Panc1 (cell line): ENCODE data around the gene LPP. TPM values are rescaled to one million over a fixed set of nuclear protein-coding genes. Genes with fewer than 3 reads are reported as not detected.

Source experiments
- ATAC-seq: fragments of 200-7000 bp; cut with Tn5 transposase; 2 replicates; pipeline ENCODE4 v1.9.1; 2020; ENCODE audit warnings: mild to moderate bottlenecking, moderate library complexity
- BruUV-seq: library from RNA; stranded (reverse); fragments of 400-500 nt; replicated peaks from 2 replicates; lab custom pipeline; 2021; lab: Mats Ljungman, UMichigan
- CTCF ChIA-PET: fragments of 300-600 bp; sonication (Branson Sonifier 250); formaldehyde crosslinking; loops from one replicate; lab custom pipeline; 2022; ENCODE audit warnings: antibody characterized with exemption; lab: Charles Lee
- POLR2A ChIA-PET: fragments of 300-600 bp; sonication (Branson Sonifier 250); formaldehyde crosslinking; loops from one replicate; lab custom pipeline; 2022; ENCODE audit warnings: antibody characterized with exemption; lab: Charles Lee
- DNase-seq: peaks from one replicate; pipeline ENCODE4 v3.0.0-alpha.2; 2010; ENCODE audit warnings: low read depth, low spot score
- H3K27ac ChIP-seq: 2 replicates; pipeline ENCODE4 v1.5.1; 2011; ENCODE audit warnings: mild to moderate bottlenecking, low read length, inconsistent platforms
- H3K27me3 ChIP-seq: fragments of 200-500 bp; sonication (Bioruptor generic); 2 replicates; pipeline ENCODE4 v1.6.0; 2014; ENCODE audit warnings: low read length, inconsistent platforms; ENCODE audit not compliant: control insufficient read depth, insufficient read depth
- H3K36me3 ChIP-seq: fragments of 200-500 bp; sonication (Bioruptor generic); 2 replicates; pipeline ENCODE4 v1.5.1; 2014; ENCODE audit warnings: inconsistent platforms, mild to moderate bottlenecking, low read length, moderate library complexity; ENCODE audit not compliant: control insufficient read depth, insufficient read depth
- H3K4me1 ChIP-seq: 2 replicates; pipeline ENCODE4 v1.5.1; 2011; ENCODE audit warnings: inconsistent platforms, mild to moderate bottlenecking, low read length, moderate library complexity; ENCODE audit not compliant: control insufficient read depth, insufficient read depth
- H3K4me3 ChIP-seq, 2 experiments: 2 replicates each; pipeline ENCODE4 v1.5.1; 2011 to 2012; ENCODE audit warnings: low read depth in 2 of 2, low read length in 2 of 2, mild to moderate bottlenecking in 2 of 2, inconsistent platforms in 1 of 2, moderate library complexity in 1 of 2
- H3K9me3 ChIP-seq: fragments of 200-500 bp; sonication (Bioruptor generic); 2 replicates; pipeline ENCODE4 v1.5.1; 2014; ENCODE audit warnings: low read depth, mild to moderate bottlenecking, inconsistent platforms, low read length, moderate library complexity; ENCODE audit not compliant: control insufficient read depth, insufficient read depth
- POLR2AphosphoS5 ChIP-seq: IDR thresholded peaks from 2 replicates; pipeline ENCODE4 v1.6.1; 2012; ENCODE audit warnings: mild to moderate bottlenecking, low read depth, low read length, moderate library complexity
- SIN3A ChIP-seq: IDR thresholded peaks from 2 replicates; pipeline ENCODE4 v1.6.1; 2012; ENCODE audit warnings: low read depth, mild to moderate bottlenecking, low read length, moderate library complexity, borderline replicate concordance; ENCODE audit not compliant: insufficient read depth
- TCF7L2 ChIP-seq: IDR thresholded peaks from 2 replicates; pipeline ENCODE4 v1.6.1; 2011; ENCODE audit warnings: mild to moderate bottlenecking, low read depth, low read length, inconsistent platforms
- in situ Hi-C: cut with HindIII; loops from 2 replicates; pipeline ENCODE4 v1.10.0; 2016; ENCODE audit warnings: low sequenced_read_pairs, low pct_unique_long_range_greater_than_20kb
- intact Hi-C: fragments of 100-400 bp; cut with micrococcal nuclease; formaldehyde crosslinking; loops from one replicate; pipeline ENCODE4 v1.10.0; 2022; ENCODE audit not compliant: unreplicated experiment
- total RNA-seq: library from RNA; stranded (reverse); gene quantifications from one replicate; pipeline ENCODE4 v1.2.1, GENCODE V29; 2021; ENCODE audit not compliant: unreplicated experiment
- TF ChIP-seq, protein P1 (sequence below): fragments of 450-650 bp; IDR thresholded peaks from 2 replicates; pipeline ENCODE4 v1.5.1; 2017; ENCODE audit warnings: mild to moderate bottlenecking
- TF ChIP-seq, protein P2 (sequence below), 2 experiments: IDR thresholded peaks; 2 replicates each; pipeline ENCODE4 v1.6.1; 2011 to 2012; ENCODE audit warnings: low read depth in 2 of 2, control low read depth in 1 of 2, low read length in 1 of 2, mild to moderate bottlenecking in 1 of 2, moderate library complexity in 1 of 2; ENCODE audit not compliant: insufficient read depth in 1 of 2

Gene LPP
- total RNA-seq, 1 experiment from 2014 or later: 90.0 TPM

DNA sequence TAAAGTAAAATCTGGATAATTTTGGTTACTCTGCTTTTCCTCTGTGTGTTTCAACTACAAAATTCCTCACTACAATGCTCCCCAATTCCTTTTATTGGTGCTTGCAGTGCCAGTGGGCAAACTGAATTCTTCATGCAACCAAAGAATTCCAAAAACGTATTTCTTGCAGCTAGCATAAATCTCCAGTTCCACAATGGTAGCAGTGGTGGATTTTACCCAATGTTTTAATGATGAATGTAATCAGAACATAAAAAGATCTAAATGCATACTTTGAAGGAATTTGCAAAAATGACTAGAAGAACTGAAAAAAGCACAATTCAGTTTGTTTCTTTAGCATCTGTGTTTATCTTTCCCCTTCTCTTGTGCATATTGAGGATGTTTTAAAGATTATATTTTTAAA, 658.2 kb downstream of the LPP start:
- H3K4me1 ChIP-seq: no peaks in the 10 kb centered on the region
- POLR2A ChIA-PET: no interaction called here
- H3K36me3 ChIP-seq: no peaks in the 10 kb centered on the region
- H3K27ac ChIP-seq: no peak overlapping the region
- no TSS peak for BruUV-seq
- TF ChIP-seq, protein P1, sequence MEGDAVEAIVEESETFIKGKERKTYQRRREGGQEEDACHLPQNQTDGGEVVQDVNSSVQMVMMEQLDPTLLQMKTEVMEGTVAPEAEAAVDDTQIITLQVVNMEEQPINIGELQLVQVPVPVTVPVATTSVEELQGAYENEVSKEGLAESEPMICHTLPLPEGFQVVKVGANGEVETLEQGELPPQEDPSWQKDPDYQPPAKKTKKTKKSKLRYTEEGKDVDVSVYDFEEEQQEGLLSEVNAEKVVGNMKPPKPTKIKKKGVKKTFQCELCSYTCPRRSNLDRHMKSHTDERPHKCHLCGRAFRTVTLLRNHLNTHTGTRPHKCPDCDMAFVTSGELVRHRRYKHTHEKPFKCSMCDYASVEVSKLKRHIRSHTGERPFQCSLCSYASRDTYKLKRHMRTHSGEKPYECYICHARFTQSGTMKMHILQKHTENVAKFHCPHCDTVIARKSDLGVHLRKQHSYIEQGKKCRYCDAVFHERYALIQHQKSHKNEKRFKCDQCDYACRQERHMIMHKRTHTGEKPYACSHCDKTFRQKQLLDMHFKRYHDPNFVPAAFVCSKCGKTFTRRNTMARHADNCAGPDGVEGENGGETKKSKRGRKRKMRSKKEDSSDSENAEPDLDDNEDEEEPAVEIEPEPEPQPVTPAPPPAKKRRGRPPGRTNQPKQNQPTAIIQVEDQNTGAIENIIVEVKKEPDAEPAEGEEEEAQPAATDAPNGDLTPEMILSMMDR: no peak
- TF ChIP-seq SIN3A (no peak), TCF7L2 (no peak), POLR2AphosphoS5 (no peak)
- TF ChIP-seq, protein P2, sequence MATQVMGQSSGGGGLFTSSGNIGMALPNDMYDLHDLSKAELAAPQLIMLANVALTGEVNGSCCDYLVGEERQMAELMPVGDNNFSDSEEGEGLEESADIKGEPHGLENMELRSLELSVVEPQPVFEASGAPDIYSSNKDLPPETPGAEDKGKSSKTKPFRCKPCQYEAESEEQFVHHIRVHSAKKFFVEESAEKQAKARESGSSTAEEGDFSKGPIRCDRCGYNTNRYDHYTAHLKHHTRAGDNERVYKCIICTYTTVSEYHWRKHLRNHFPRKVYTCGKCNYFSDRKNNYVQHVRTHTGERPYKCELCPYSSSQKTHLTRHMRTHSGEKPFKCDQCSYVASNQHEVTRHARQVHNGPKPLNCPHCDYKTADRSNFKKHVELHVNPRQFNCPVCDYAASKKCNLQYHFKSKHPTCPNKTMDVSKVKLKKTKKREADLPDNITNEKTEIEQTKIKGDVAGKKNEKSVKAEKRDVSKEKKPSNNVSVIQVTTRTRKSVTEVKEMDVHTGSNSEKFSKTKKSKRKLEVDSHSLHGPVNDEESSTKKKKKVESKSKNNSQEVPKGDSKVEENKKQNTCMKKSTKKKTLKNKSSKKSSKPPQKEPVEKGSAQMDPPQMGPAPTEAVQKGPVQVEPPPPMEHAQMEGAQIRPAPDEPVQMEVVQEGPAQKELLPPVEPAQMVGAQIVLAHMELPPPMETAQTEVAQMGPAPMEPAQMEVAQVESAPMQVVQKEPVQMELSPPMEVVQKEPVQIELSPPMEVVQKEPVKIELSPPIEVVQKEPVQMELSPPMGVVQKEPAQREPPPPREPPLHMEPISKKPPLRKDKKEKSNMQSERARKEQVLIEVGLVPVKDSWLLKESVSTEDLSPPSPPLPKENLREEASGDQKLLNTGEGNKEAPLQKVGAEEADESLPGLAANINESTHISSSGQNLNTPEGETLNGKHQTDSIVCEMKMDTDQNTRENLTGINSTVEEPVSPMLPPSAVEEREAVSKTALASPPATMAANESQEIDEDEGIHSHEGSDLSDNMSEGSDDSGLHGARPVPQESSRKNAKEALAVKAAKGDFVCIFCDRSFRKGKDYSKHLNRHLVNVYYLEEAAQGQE (IDR thresholded peaks at IDR 0.05; ENCODE audit: insufficient read depth in 1 of 2, low read depth in 2 of 2, low read length in 1 of 2): no peak
- no peak overlapping the region for H3K4me3 ChIP-seq
- DNase-seq: no peak
- intact Hi-C loops (no loop called here), in situ Hi-C loops (no loop called here)
- H3K9me3 ChIP-seq: peaks cover 9% of the 10 kb centered on the region; the same call in 1 of the 2 replicates
- CTCF ChIA-PET: no interaction called here
- H3K27me3 ChIP-seq: no peaks in the 10 kb centered on the region
- ATAC-seq: no peak

DNA sequence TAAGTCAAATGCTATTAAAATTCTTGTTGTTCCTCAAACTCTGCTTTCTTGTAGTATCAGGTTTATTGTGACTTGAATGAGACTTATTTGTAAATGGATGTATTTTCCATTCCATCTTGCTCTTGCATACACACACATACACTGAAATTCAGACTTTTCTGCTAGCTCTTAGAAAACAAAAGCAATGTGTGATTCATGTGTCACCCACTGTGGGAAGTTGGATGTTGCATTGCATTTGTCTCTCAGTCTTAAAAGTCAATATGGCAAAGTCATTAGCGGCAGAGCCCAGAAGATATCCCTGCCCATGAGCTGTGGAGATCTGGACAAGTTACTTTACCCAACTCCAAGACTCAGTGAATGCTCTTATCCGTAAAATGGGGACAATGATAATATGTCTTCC, 660.6 kb downstream of the LPP start:
- Histone ChIP-seq H3K36me3 (no peaks in the 10 kb centered on the region), H3K9me3 (no peaks in the 10 kb centered on the region), H3K4me3 (no peak overlapping the region), H3K4me1 (no peaks in the 10 kb centered on the region), H3K27ac (no peak overlapping the region), H3K27me3 (no peaks in the 10 kb centered on the region)
- intact Hi-C loops (no loop called here), in situ Hi-C loops (no loop called here)
- DNase-seq (no peak), ATAC-seq (no peak)
- CTCF ChIA-PET: no interaction called here
- POLR2A ChIA-PET: no interaction called here
- no TSS peak for BruUV-seq
- no peak for TF ChIP-seq TCF7L2
- no peak for TF ChIP-seq SIN3A
- TF ChIP-seq, protein P1: no peak
- TF ChIP-seq, protein P2 (IDR thresholded peaks at IDR 0.05; ENCODE audit: insufficient read depth in 1 of 2, low read depth in 2 of 2, low read length in 1 of 2): no peak
- TF ChIP-seq POLR2AphosphoS5: no peak
